ENCODE results near the gene MED12L.

Gene MED12L

DNA sequence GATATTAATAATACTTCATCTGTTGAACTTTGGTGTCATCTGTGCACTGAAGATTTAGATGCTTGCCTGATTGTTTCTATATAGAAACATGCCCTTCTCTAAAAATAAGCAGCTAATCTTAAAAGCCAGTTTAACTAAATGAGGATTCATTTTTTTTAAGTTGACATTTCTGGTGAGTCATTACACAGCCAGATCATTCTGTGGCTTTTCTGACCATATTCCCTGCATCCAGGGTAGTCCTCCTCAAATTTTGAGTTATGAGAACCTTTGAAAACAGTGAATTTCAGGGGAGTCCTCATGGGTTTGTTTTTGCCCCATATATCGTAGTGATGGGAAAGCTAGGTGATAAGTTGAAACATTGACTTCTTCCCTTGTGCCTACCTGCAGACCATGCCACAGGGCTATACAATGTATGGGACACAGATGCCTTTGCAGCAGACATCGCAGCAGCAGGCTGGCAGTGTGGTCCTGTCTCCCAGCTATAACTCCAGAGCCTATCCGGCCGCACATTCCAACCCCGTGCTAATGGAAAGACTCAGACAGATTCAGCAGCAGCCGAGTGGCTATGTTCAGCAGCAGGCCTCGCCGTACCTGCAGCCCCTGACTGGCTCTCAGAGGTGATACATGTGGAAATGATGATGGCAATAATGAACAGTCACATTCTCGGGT, 325.6 kb downstream of the MED12L start:
- no peak for DNase-seq (ENCODE audit: low read depth, low spot score)

DNA sequence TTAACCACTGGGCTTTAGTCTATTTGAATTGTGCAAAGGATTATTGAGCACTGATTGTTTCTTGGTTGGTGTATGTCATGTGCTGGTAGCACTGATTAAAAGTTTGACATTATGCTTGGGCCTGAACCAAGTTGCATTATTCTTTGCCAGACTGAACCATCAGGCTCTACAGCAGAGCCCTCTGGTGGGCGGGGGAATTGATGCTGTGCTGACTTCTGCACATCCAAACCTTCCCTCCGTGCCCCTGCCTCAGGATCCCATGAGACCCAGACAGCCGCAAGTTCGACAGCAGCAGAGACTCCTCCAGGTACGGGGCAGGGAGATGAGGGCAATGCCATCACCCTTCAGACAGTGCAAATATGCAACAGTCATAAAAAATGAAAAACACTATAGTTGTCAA, 327.5 kb downstream of the MED12L start:
- DNase-seq (ENCODE audit: low read depth, low spot score), result peak; percentile 22

DNA sequence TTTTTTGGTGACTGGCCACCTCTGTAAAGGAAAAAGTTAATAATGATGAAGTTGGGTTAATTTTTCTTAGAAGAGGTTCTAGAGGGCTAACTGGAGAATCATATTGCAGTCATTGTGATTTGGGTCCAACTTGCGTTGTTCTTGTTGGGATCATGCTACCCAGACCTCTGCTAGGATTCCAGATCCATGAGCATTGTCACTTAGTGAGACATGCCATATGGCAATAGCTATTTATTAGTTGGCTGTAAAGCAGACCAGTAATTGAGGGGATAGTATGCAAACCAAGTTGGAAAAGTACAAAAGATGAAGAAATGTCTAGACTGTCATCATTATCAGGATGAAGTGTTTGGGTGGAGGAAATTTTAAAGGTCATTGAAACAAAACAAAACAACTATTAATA, 329.8 kb downstream of the MED12L start:
- DNase-seq (ENCODE audit: low read depth, low spot score), result no peak

DNA sequence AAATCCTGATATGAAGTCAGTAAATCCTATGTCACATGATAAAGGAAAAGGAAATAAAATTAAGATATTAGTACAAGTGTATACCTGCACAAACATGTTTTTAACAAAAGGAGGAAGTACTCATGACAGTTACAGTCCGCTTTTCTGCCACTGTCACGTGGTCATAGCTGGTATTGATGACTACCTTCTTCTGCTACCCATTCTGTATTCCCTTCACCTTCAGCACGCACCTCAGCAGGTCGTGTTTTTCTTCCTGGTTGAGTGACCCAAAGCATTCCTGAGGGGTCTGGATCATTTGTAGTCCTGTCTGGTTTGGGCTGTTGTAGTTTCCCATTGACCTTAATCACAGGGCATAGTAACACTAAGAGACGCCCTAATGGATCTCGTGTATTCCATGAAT, 334.3 kb downstream of the MED12L start:
- DNase-seq (ENCODE audit: low read depth, low spot score), result no peak

DNA sequence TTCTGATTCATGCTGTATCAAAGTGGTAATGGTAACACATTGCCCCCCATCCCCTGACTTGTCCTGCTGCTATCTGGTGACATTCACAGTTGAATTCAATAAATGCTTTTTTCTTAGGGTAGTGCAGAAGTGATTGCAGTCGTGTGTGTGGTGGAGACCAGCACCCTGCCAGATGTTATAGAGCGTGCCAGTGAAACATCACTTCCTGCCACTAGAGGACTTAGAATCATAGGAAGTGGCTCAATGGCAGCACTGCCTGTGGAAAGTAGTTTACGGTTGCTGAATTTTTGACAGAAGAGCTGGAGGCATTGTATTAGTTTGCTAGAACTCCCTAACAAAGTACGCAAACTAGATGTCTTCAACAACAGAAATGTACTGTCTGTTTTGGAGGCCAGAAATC, 336.5 kb downstream of the MED12L start:
- DNase-seq (ENCODE audit: low read depth, low spot score), result no peak

- DNase-seq (ENCODE audit: low read depth, low spot score), result no peak
These were observed 337.6 kb downstream of the MED12L start for GRCh38 chr3:151423091-151423490.

GRCh38 chr3:151425627-151426340, 340.3 kb downstream of the MED12L start:
- no peak for DNase-seq (ENCODE audit: low read depth, low spot score)

- no peak for DNase-seq (ENCODE audit: low read depth, low spot score)
These were observed 340.8 kb downstream of the MED12L start for GRCh38 chr3:151426341-151426657.

- no peak for DNase-seq (ENCODE audit: low read depth, low spot score)
These were observed 342.9 kb downstream of the MED12L start for GRCh38 chr3:151428386-151428785.

DNA sequence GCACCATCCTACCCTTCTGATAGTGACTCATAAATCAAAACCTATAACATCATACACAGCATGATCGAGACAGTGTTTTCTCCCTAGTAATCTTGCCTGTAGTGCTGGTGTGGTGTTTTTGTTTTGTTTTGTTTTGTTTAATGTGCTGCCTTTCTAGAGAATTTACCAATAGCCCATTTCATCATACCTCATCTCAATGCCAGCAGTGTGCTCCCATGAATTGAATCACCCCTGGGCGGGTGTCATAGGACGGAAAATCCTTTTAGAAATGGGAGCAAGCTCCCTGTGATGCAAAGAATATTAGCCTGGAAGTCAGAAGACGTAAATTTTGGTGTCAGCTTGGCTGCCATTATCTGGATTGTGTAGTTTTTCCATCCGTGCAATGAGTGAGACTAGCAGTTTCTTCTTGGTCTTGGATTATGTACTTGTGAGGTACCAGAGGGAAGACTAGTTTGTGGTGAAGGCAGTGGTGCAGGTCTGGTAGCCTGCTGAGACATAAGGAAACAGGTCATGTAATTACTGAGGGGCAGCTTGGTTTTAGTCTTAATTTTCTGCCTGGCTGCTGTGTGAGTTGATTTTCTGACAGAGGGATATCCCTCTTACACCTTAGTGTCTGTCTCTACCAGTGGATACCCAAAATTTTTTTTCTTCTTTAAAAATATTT, 345.5 kb downstream of the MED12L start:
- DNase-seq (ENCODE audit: low read depth, low spot score), result no peak

DNA sequence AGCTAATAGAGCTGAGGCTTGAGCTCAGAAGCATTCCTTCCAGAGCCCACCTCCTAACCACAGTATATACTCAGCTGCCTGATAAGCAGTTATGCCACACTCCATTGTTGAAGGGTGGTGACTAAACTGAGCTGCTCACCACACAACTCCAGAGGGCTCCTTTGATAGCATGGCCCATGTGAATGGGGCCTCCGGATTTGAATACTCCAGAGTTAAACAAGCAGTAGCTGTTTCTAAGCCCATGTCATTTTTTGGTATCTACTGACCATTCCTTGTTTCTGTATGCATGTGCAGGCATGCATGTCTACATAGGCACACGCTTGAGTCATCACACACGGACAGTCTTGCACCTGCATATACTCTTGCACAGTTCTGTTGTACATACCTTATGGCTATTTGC, 346.5 kb downstream of the MED12L start:
- DNase-seq (ENCODE audit: low read depth, low spot score), result no peak

GRCh38 chr3:151432616-151433372, 347.3 kb downstream of the MED12L start:
- no peak for DNase-seq (ENCODE audit: low read depth, low spot score)

- no peak for DNase-seq (ENCODE audit: low read depth, low spot score)
These were observed 348.9 kb downstream of the MED12L start for GRCh38 chr3:151434151-151434890.

DNA sequence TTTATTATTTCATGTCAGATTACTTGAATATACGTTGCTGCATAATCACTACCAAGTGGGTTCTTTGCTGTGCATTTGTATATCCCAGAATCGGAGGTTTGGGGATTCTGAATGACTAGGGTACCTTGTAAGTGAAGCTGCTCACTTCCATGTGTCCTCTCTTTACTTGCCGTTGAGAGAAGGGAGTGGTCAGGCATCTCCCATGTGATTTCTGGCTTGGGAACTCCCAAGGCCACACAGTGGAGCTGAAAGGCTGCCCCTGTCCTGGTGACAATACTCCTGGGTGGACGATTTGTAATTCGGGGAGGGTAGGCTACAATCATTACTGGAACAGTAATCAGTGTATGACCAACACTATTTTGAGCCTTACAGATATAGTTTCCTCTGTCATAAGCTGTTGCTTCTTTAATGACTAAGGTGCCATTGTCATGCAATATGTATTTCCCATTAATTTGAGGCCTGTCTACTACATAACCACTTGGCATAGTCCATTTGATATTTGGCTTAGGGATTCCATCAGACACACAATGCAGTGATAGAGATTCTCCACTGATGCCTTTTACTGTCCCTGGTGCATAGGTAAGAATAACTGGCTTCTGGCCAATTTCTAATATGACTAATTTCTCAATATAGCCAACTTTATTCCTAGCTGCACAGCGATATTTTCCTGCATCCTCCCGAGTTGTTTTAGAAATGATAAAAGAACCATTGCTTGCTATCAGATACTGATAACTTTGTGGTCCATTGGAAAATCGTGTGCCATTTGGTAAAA, 351.4 kb downstream of the MED12L start:
- DNase-seq (ENCODE audit: low read depth, low spot score), result no peak

DNA sequence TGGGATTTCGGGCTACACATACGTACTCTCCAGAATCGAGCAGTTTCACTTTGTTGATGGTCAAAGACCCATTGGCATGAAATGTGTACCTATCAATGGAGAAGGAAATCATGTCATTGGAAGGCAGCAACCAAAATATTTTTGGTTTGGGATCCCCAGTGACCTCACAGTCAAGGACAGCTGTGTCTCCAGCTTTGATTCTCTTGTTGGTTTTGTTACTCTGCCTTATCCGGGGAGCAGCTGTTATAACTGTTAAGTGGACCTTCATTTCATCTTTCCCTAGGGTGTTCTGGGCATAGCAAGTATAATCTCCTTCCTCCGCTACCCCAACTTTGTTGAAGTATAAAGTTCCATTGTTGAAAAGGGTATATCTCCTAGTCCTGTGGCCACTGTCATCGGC, 352.4 kb downstream of the MED12L start:
- no peak for DNase-seq (ENCODE audit: low read depth, low spot score)

GRCh38 chr3:151439652-151440125, 354.2 kb downstream of the MED12L start:
- DNase-seq (ENCODE audit: low read depth, low spot score), result peak; percentile 42

GRCh38 chr3:151440940-151441339, 355.5 kb downstream of the MED12L start:
- no peak for DNase-seq (ENCODE audit: low read depth, low spot score)

DNA sequence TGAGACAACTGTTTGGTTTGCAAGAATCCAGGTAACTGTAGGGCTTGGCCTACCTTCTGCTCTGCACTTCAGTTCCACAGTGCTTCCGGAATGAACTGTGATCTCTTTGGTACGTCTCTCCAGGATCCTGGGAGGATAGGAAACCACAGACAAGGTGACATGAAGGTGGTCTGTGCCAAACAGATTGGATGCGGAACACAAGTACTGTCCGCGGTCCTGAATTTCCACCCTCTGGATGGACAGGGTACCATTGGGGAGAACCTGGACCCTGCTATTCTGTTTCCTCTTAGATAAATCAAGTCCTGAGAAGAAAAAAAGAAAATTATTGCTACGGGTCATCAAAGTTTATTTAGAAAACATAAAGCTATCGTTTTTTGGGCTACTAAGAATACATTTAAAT, 358.1 kb downstream of the MED12L start:
- DNase-seq (ENCODE audit: low read depth, low spot score), result no peak

GRCh38 chr3:151445273-151446001, 360.0 kb downstream of the MED12L start:
- no peak for DNase-seq (ENCODE audit: low read depth, low spot score)

DNA sequence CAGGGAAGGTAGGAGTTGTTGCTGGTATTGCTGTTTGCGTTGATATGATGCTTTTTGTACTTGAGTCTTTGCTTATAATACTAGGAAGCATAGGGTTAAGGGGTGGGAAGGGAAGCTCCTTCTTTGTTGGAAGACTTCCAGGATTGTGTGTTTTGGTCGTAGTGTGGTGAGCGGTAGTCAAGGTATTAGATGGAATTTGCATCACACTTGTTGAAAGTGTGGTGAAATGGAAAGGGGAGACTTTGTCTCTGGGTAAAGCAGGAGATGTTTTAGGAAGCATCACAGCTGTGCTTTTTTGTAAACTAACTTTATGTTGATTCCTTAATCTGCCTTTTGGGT, 360.5 kb downstream of the MED12L start:
- DNase-seq (ENCODE audit: low read depth, low spot score), result no peak

Measured in ELF-1 (cell line).